ENCODE measurements around the gene INSRR.

DNA sequence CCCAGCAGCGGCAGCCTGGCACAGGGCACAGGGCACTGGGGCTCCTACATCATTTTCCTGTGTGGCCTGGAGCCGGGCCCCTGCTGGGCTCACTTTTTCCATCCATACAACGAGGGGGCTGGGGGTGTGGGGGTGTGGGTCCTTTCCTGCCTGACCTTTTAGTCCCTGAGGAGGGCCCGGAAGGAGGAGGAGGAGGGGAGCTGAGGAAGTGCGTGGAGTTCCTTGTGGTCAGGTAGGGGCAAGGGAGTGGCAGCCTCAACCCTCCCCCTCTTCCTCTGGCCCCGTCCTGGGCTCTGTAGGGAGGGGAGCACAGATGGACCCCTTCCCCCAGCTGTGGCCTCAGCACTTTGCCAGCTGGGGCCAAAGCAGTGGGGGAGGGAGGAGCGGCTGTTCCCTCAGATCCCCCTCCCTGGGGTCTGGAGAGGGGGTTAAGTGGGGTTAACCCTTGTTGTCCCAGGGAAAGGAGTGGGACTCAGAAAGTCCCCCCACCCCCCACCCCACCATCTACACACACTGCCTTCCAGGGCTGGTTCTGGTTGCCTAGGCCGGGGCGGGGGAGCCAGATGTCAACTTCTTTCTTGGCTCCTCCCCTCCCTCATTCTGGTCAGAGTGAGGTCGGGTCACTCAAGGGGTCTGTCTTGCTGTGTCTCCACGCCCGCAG lies 7.5 kb upstream of the INSRR start:
- TF ChIP-seq, protein P1, sequence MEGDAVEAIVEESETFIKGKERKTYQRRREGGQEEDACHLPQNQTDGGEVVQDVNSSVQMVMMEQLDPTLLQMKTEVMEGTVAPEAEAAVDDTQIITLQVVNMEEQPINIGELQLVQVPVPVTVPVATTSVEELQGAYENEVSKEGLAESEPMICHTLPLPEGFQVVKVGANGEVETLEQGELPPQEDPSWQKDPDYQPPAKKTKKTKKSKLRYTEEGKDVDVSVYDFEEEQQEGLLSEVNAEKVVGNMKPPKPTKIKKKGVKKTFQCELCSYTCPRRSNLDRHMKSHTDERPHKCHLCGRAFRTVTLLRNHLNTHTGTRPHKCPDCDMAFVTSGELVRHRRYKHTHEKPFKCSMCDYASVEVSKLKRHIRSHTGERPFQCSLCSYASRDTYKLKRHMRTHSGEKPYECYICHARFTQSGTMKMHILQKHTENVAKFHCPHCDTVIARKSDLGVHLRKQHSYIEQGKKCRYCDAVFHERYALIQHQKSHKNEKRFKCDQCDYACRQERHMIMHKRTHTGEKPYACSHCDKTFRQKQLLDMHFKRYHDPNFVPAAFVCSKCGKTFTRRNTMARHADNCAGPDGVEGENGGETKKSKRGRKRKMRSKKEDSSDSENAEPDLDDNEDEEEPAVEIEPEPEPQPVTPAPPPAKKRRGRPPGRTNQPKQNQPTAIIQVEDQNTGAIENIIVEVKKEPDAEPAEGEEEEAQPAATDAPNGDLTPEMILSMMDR (IDR thresholded peaks at IDR 0.05; ENCODE audit: control extremely low read depth in 1 of 3, insufficient read depth in 1 of 3, low read depth in 1 of 3, low read length in 3 of 3): no peak
- no peak for TF ChIP-seq ZNF274 (IDR thresholded peaks at IDR 0.05; ENCODE audit: borderline replicate concordance, extremely low read depth, low read length)
- TF ChIP-seq TAF1 (IDR thresholded peaks at IDR 0.05; ENCODE audit: low read depth, low read length): no peak
- no peak for TF ChIP-seq TBP (IDR thresholded peaks at IDR 0.05; ENCODE audit: low read depth, low read length)
- no peak for TF ChIP-seq SIN3A (conservative IDR thresholded peaks at IDR 0.05 in 1 of 2, IDR thresholded peaks at IDR 0.05 in 1 of 2; ENCODE audit: low read depth in 1 of 2, low read length in 2 of 2)
- no peak for TF ChIP-seq RBBP5 (IDR thresholded peaks at IDR 0.05; ENCODE audit: borderline replicate concordance, low read depth, low read length)
- TF ChIP-seq POLR2AphosphoS5 (IDR thresholded peaks at IDR 0.05; ENCODE audit: low read depth, low read length): no peak
- TF ChIP-seq, protein P2, sequence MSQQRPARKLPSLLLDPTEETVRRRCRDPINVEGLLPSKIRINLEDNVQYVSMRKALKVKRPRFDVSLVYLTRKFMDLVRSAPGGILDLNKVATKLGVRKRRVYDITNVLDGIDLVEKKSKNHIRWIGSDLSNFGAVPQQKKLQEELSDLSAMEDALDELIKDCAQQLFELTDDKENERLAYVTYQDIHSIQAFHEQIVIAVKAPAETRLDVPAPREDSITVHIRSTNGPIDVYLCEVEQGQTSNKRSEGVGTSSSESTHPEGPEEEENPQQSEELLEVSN (IDR thresholded peaks at IDR 0.05): no peak
